Measurements from ENCODE around the gene ARID3A.

DNA sequence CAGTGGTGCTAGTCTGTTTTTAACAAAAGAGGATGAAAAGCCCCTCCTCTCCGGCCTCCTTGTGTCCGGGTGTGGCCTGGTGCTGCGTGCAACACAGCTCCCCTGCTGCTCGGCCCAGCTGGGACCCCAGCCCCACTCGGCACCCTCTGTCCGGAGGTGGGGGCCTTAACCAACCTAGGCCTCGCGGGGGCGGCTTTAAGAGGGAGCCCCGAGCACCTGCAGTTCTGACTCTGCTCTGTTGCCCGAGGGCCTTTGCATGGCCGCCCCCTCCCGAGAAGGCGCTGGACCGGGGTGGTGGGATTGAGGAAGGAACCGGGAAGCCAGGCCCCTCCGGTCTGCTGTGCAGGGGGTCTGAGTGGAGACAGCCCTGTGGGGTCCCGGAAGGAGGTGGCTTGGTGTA, 68.7 kb downstream of the ARID3A start:
- TF ChIP-seq, protein P1, sequence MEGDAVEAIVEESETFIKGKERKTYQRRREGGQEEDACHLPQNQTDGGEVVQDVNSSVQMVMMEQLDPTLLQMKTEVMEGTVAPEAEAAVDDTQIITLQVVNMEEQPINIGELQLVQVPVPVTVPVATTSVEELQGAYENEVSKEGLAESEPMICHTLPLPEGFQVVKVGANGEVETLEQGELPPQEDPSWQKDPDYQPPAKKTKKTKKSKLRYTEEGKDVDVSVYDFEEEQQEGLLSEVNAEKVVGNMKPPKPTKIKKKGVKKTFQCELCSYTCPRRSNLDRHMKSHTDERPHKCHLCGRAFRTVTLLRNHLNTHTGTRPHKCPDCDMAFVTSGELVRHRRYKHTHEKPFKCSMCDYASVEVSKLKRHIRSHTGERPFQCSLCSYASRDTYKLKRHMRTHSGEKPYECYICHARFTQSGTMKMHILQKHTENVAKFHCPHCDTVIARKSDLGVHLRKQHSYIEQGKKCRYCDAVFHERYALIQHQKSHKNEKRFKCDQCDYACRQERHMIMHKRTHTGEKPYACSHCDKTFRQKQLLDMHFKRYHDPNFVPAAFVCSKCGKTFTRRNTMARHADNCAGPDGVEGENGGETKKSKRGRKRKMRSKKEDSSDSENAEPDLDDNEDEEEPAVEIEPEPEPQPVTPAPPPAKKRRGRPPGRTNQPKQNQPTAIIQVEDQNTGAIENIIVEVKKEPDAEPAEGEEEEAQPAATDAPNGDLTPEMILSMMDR (conservative IDR thresholded peaks at IDR 0.05; ENCODE audit: low read length), result no peak
- TF ChIP-seq EZH2phosphoT487 (IDR thresholded peaks at IDR 0.05; ENCODE audit: borderline replicate concordance), result no peak

Data from Loucy (cell line).